ENCODE data around the gene CTIF. TPM values are rescaled to one million over a fixed set of nuclear protein-coding genes. Genes with fewer than 3 reads are reported as not detected.
A peak's percentile ranks its signal among the peaks of the same experiment; 100 is the strongest.

CTIF gene
- total and polyA plus RNA-seq, 2 donors (not counting 1 experiment from before 2014, with no cell fraction given) = 27.2 to 28.1 TPM

DNA sequence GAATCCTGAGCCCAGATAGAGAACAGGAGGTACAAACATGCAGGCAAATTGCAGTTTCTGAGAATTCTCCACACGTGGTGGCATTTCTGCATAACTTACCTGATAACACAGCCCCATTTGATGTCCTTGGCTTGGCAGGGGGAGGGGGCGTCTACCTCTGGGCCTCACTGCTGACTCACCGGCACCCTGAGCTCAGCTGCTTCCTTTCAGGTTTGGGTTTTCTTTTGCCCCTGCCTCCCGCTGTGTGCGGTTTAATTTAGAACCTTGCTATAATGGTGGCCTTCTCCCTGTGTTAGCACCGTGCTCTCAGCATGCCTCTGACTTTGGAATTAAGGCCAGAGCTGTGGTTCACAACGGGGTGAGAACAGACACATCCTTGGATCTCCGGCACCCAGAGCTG is 4.4 kb downstream of the CTIF start:
- H2AFZ ChIP-seq (ENCODE audit: low read length) = no peak overlapping the region
- no peaks in the 10 kb centered on the region for H3K36me3 ChIP-seq (ENCODE audit: control insufficient read depth, insufficient read depth, low read length)
- TF ChIP-seq, protein P1, sequence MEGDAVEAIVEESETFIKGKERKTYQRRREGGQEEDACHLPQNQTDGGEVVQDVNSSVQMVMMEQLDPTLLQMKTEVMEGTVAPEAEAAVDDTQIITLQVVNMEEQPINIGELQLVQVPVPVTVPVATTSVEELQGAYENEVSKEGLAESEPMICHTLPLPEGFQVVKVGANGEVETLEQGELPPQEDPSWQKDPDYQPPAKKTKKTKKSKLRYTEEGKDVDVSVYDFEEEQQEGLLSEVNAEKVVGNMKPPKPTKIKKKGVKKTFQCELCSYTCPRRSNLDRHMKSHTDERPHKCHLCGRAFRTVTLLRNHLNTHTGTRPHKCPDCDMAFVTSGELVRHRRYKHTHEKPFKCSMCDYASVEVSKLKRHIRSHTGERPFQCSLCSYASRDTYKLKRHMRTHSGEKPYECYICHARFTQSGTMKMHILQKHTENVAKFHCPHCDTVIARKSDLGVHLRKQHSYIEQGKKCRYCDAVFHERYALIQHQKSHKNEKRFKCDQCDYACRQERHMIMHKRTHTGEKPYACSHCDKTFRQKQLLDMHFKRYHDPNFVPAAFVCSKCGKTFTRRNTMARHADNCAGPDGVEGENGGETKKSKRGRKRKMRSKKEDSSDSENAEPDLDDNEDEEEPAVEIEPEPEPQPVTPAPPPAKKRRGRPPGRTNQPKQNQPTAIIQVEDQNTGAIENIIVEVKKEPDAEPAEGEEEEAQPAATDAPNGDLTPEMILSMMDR (conservative IDR thresholded peaks at IDR 0.05 in 1 of 2, IDR thresholded peaks at IDR 0.05 in 1 of 2; ENCODE audit: low read depth in 1 of 2, low read length in 2 of 2) = no peak
- H3K27ac ChIP-seq (ENCODE audit: insufficient read depth, low read length) = no peak overlapping the region
- no peak overlapping the region for H3K4me2 ChIP-seq (ENCODE audit: extremely low read depth, insufficient read depth, low read length)
- DNase-seq (ENCODE audit: low read depth in 2 of 2) = peak in 1 of 2 donors; percentile 46
- no peak overlapping the region for H3K4me3 ChIP-seq (replicated peaks in 1 of 4; ENCODE audit: control extremely low read depth in 1 of 4, insufficient read depth in 1 of 4, low read depth in 3 of 4, low read length in 4 of 4)
- H3K4me1 ChIP-seq (ENCODE audit: control insufficient read depth, extremely low read depth, insufficient read depth, low read length) = peaks cover 34% of the 10 kb centered on the region
- H4K20me1 ChIP-seq (ENCODE audit: control insufficient read depth, extremely low read depth, insufficient read depth, low read length) = no peaks in the 10 kb centered on the region
- H3K9ac ChIP-seq (ENCODE audit: insufficient read depth, low read length) = no peak overlapping the region
- peaks cover 83% of the 10 kb centered on the region for H3K79me2 ChIP-seq (ENCODE audit: control insufficient read depth, insufficient read depth, low read length)
- no peaks in the 10 kb centered on the region for H3K9me3 ChIP-seq (ENCODE audit: control insufficient read depth, insufficient read depth, low read depth, low read length)
- no peaks in the 10 kb centered on the region for H3K27me3 ChIP-seq (ENCODE audit: control insufficient read depth, insufficient read depth, low read length)

DNA sequence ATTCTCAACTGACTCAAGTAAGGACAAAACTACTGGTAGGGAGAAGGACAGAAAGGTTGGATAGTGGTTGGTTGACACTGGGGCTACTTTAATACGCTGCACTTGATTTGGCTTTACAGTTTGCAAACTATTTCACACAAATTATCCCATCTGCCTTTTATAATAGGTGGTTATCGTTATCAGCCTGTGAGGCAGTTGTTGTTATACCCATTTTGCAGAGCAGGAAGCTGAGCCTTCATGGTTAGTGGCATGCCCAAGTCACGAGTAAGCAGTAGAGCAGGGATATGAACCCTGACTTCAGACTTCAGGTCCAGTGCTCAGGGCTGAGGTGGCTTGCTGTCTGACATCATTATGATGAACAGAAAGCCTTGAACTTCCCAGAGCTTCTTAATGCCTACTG is 5.3 kb downstream of the CTIF start:
- Histone ChIP-seq H4K20me1 (ENCODE audit: control insufficient read depth, extremely low read depth, insufficient read depth, low read length) (no peaks in the 10 kb centered on the region), H3K27me3 (ENCODE audit: control insufficient read depth, insufficient read depth, low read length) (no peaks in the 10 kb centered on the region), H3K4me2 (ENCODE audit: extremely low read depth, insufficient read depth, low read length) (no peak overlapping the region), H3K4me1 (ENCODE audit: control insufficient read depth, extremely low read depth, insufficient read depth, low read length) (peaks cover 37% of the 10 kb centered on the region), H3K27ac (ENCODE audit: insufficient read depth, low read length) (no peak overlapping the region), H3K4me3 (replicated peaks in 1 of 4; ENCODE audit: control extremely low read depth in 1 of 4, insufficient read depth in 1 of 4, low read depth in 3 of 4, low read length in 4 of 4) (no peak overlapping the region), H3K36me3 (ENCODE audit: control insufficient read depth, insufficient read depth, low read length) (no peaks in the 10 kb centered on the region), H2AFZ (ENCODE audit: low read length) (no peak overlapping the region), H3K9me3 (ENCODE audit: control insufficient read depth, insufficient read depth, low read depth, low read length) (no peaks in the 10 kb centered on the region), H3K9ac (ENCODE audit: insufficient read depth, low read length) (no peak overlapping the region), H3K79me2 (ENCODE audit: control insufficient read depth, insufficient read depth, low read length) (peaks cover 90% of the 10 kb centered on the region)
- TF ChIP-seq, protein P1 (conservative IDR thresholded peaks at IDR 0.05 in 1 of 2, IDR thresholded peaks at IDR 0.05 in 1 of 2; ENCODE audit: low read depth in 1 of 2, low read length in 2 of 2) = no peak
- TF ChIP-seq EZH2 (IDR thresholded peaks at IDR 0.05; ENCODE audit: low read length, missing control alignments) = no peak
- DNase-seq (ENCODE audit: low read depth in 2 of 2) = no peak

DNA sequence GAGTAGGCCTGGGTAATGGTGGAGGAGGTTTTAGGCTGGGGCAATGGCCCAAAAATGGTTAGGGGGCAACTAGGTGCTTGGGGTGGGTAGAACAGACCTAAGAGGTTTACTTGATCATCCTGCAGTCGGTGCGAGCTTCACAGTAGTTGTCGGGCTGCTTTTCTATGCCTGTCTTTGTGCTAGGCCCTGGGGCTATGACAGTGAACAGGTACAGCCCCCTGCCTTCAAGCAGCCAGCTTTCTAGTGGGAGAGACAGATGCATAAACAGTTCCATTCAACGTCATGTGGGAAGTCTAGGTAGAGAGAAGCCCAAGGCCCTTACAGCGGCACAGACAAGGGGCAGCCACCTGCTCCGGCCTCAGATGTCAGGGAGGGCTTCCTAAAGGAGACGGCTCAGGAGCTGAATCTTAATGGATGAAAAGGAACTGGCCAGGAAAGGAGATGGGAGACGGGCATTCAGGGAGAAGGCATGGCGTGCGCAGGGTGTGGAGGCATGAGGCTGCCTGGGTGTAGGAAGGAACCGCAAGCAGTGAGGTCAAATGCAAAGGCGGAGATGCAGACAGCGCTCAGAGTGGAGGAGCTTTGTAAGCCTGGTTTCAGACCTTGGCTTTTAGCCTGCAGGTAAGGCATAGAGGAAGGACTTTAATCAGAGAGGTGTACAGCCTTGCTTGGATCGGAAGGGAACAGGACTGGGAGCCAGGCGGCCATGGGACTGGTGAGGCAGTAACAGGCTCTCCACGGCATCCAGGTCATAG is 6.0 kb downstream of the CTIF start:
- H3K36me3 ChIP-seq (ENCODE audit: control insufficient read depth, insufficient read depth, low read length) = no peaks in the 10 kb centered on the region
- H3K4me3 ChIP-seq (replicated peaks in 1 of 4; ENCODE audit: control extremely low read depth in 1 of 4, insufficient read depth in 1 of 4, low read depth in 3 of 4, low read length in 4 of 4) = no peak overlapping the region
- H3K27ac ChIP-seq (ENCODE audit: insufficient read depth, low read length) = no peak overlapping the region
- no peaks in the 10 kb centered on the region for H3K9me3 ChIP-seq (ENCODE audit: control insufficient read depth, insufficient read depth, low read depth, low read length)
- peaks cover 90% of the 10 kb centered on the region for H3K79me2 ChIP-seq (ENCODE audit: control insufficient read depth, insufficient read depth, low read length)
- no peak for DNase-seq (ENCODE audit: low read depth in 2 of 2)
- H4K20me1 ChIP-seq (ENCODE audit: control insufficient read depth, extremely low read depth, insufficient read depth, low read length) = no peaks in the 10 kb centered on the region
- H3K27me3 ChIP-seq (ENCODE audit: control insufficient read depth, insufficient read depth, low read length) = no peaks in the 10 kb centered on the region
- no peak overlapping the region for H3K4me2 ChIP-seq (ENCODE audit: extremely low read depth, insufficient read depth, low read length)
- H2AFZ ChIP-seq (ENCODE audit: low read length) = no peak overlapping the region
- TF ChIP-seq, protein P1 (conservative IDR thresholded peaks at IDR 0.05 in 1 of 2, IDR thresholded peaks at IDR 0.05 in 1 of 2; ENCODE audit: low read depth in 1 of 2, low read length in 2 of 2) = no peak
- no peak for TF ChIP-seq EZH2 (IDR thresholded peaks at IDR 0.05; ENCODE audit: low read length, missing control alignments)
- peaks cover 37% of the 10 kb centered on the region for H3K4me1 ChIP-seq (ENCODE audit: control insufficient read depth, extremely low read depth, insufficient read depth, low read length)
- H3K9ac ChIP-seq (ENCODE audit: insufficient read depth, low read length) = no peak overlapping the region
